Gastroesophageal sphincter (tissue), 4 donors: ENCODE data around the gene RPL36A. TPM values are rescaled to one million over a fixed set of nuclear protein-coding genes. Genes with fewer than 3 reads are reported as not detected.

Experiments used
- ATAC-seq: fragments of 150-250 bp; one replicate; pipeline ENCODE4 v1.9.1; 2016; ENCODE audit warnings: mild to moderate bottlenecking, moderate library complexity
- H3K27ac ChIP-seq, 4 donors: fragments of 200-600 bp; sonication (generic) in 3 of 4; 1 replicate in 3 of 4; 2 replicates in 1 of 4; pipeline ENCODE4 v1.5.1; 2016 to 2019
- H3K27me3 ChIP-seq: fragments of 200-600 bp; sonication (generic); one replicate; pipeline ENCODE4 v1.5.1; 2019
- H3K36me3 ChIP-seq, 2 donors: fragments of 200-600 bp; sonication (generic); one replicate each; pipeline ENCODE4 v1.5.1; 2019; ENCODE audit warnings: control low read depth in 1 of 2
- H3K4me1 ChIP-seq, 3 donors: fragments of 200-600 bp; sonication (generic); 1 replicate in 2 of 3; 2 replicates in 1 of 3; pipeline ENCODE4 v1.5.1; 2016 to 2019; ENCODE audit warnings: control low read depth in 2 of 3
- H3K4me3 ChIP-seq, 2 donors: fragments of 200-600 bp; sonication (generic); one replicate each; pipeline ENCODE4 v1.5.1; 2019; ENCODE audit warnings: mild to moderate bottlenecking in 1 of 2, moderate library complexity in 1 of 2
- H3K9me3 ChIP-seq, 3 donors: fragments of 200-600 bp; sonication (generic); one replicate each; pipeline ENCODE4 v1.5.1; 2017 to 2019; ENCODE audit warnings: control low read depth in 2 of 3
- EP300 ChIP-seq: sonication (generic); formaldehyde crosslinking; IDR thresholded peaks from one replicate; pipeline ENCODE4 v1.6.1; 2017; ENCODE audit warnings: antibody characterized with exemption, mild to moderate bottlenecking
- POLR2A ChIP-seq, 2 donors: fragments of 450-650 bp; IDR thresholded peaks; one replicate each; pipeline ENCODE4 v1.6.1; 2017; ENCODE audit warnings: antibody characterized with exemption in 2 of 2, mild to moderate bottlenecking in 2 of 2, moderate library complexity in 1 of 2
- POLR2AphosphoS5 ChIP-seq: sonication (generic); formaldehyde crosslinking; IDR thresholded peaks from one replicate; pipeline ENCODE4 v1.6.1; 2017; ENCODE audit warnings: antibody characterized with exemption
- WGBS, 2 donors: methylation state at CpG; one replicate each; pipeline ENCODE4 v1.1.5; 2018; ENCODE audit warnings: low coverage in 1 of 2; 5-methylcytosine and 5-hydroxymethylcytosine counted together
- total RNA-seq, 4 donors: library from RNA; depleted of rRNA; stranded (reverse); fragments of >200 nt; gene quantifications; one replicate each; pipeline ENCODE4 v1.1.0, GENCODE V29; 2016
- TF ChIP-seq, protein P1 (sequence below), 4 experiments: fragments of 200-600 bp in 2 of 4; fragments of 450-650 bp in 2 of 4; sonication (generic) in 1 of 4; IDR thresholded peaks; one replicate each; pipeline ENCODE4 v1.5.1; 2017 to 2019; ENCODE audit warnings: antibody characterized with exemption in 4 of 4, mild to moderate bottlenecking in 2 of 4, moderate library complexity in 2 of 4

The RPL36A gene
- total RNA-seq, 4 donors from 2014 or later: 629 to 1,573 (median 1,208) TPM

DNA sequence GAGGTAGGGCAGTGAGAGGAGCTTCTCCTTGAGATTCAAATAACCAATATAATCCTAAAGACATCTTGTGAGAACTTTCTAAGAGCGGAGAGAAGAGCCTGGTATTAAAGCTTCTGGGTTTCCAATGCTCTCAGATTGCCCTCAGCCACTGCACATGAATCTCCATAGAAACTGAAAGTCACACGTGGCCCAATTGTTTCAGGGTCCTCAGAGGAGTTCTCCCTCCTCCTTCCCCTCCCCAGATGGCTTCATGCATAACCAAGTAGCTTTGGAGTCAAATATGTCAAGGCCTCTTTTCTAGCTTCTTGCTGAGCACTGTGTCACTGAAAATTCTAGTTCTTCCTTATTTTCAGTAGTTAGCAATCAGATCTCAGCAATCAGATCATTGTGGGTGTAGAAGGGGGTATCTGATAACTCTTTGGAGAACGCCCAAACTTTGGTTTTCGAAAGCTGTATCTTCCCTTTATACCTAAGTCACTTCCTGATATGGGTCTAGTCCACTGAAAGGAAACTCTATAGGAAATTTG is 7.1 kb upstream of the RPL36A start:
- Histone ChIP-seq H3K36me3 (no peaks in the 10 kb centered on the region), H3K9me3 (no peaks in the 10 kb centered on the region), H3K4me1 (no peaks in the 10 kb centered on the region), H3K4me3 (no peak overlapping the region), H3K27me3 (no peaks in the 10 kb centered on the region), H3K27ac (no peak overlapping the region)
- TF ChIP-seq POLR2A (IDR thresholded peaks at IDR 0.05) (no peak), POLR2AphosphoS5 (no peak), EP300 (no peak)
- TF ChIP-seq, protein P1, sequence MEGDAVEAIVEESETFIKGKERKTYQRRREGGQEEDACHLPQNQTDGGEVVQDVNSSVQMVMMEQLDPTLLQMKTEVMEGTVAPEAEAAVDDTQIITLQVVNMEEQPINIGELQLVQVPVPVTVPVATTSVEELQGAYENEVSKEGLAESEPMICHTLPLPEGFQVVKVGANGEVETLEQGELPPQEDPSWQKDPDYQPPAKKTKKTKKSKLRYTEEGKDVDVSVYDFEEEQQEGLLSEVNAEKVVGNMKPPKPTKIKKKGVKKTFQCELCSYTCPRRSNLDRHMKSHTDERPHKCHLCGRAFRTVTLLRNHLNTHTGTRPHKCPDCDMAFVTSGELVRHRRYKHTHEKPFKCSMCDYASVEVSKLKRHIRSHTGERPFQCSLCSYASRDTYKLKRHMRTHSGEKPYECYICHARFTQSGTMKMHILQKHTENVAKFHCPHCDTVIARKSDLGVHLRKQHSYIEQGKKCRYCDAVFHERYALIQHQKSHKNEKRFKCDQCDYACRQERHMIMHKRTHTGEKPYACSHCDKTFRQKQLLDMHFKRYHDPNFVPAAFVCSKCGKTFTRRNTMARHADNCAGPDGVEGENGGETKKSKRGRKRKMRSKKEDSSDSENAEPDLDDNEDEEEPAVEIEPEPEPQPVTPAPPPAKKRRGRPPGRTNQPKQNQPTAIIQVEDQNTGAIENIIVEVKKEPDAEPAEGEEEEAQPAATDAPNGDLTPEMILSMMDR (IDR thresholded peaks at IDR 0.05): no peak
- 40 to 64% methylated on average over 1 to 4 of the region's 4 CpGs for WGBS, 2 donors
- ATAC-seq: no peak

DNA sequence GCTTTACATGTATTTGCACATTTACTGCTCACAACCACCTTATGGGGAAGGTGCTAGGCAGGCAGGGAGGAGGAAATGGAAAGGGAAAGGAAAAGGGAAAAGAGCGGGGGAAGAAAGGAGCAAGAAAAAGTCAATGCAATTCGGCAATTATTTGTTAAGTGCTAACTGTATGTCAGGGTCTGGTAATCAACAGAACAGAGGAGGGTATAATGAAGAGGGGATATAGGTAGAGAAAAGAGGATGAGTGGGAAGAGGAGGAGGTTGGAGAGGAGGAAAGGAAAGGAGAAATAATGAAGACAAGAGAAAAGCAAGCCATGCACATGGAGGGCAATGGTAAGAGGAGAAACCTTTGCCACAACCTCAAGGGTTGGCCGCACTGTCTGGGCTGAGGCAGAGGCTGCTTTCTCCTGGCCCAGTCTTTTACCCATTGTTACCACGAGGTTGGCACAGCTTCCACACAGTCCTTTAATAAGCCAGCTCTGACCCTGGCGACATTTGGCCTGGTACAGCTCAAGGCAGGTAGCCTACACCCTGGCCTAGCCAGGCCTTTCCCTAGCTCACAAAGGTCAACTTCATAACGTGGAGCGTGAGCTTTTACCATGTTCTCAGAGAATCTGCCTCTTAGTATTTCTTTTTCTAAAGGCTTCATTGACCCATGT is 5.7 kb upstream of the RPL36A start:
- ATAC-seq: no peak
- no peaks in the 10 kb centered on the region for H3K9me3 ChIP-seq
- no peaks in the 10 kb centered on the region for H3K36me3 ChIP-seq
- WGBS, 2 donors: 83 to 88% methylated on average over 3 to 7 of the region's 7 CpGs
- H3K27me3 ChIP-seq: no peaks in the 10 kb centered on the region
- no peak overlapping the region for H3K27ac ChIP-seq
- TF ChIP-seq EP300 (no peak), POLR2AphosphoS5 (no peak), POLR2A (IDR thresholded peaks at IDR 0.05) (no peak)
- TF ChIP-seq, protein P1 (IDR thresholded peaks at IDR 0.05): no peak
- H3K4me3 ChIP-seq: peak overlapping the region in 1 of 2 donors; percentile 6
- no peaks in the 10 kb centered on the region for H3K4me1 ChIP-seq

DNA sequence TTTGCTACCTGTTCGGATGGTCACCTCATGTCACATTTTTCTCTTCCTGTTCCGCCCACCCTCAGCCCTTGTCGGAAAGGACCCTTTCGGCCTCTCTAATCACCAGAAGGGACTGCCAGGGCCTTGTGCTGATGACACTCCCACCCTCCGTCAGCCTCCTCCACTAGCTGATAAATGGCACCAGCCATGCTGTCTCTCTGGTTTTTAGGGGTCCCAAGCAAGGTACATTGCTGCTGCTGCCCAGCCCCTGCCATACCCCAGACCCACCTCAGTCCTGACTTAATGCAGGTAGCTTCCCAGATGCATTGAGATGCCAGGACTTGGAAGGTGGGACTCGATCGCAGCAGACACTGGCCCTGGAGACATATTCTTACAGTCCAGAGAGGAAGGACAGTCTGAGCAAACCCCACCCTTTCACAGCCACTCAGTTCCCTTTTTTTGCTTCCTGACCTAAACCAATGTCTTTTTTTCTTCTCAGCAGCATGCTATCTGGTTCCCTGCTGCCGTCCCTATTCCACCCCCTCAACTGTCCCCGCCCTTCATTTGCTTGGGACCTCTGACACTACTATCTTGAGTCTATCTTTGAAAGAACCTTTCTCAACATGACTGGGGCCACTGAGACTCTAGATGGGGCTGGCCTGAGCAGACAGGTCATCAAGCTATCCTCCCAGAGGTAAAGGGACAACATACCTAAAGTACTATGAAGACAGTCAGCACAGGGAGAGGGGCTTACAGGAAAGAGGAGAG is 4.8 kb upstream of the RPL36A start, which contains the start of gene BTK:
TSS of gene BTK (minus strand) at position 397 of the 747 bp plus-strand sequence. CDS start 10,907 bp downstream, outside the sequence.
- Histone ChIP-seq H3K4me3 (peak within 1 kb of the TSS in 1 of 2 donors; percentile 6), H3K9me3 (no peaks in the 10 kb centered on the region), H3K4me1 (no peaks in the 10 kb centered on the region), H3K27ac (no peak within 1 kb of the TSS), H3K36me3 (no peaks in the 10 kb centered on the region), H3K27me3 (no peaks in the 10 kb centered on the region)
- no peak for TF ChIP-seq POLR2AphosphoS5
- TF ChIP-seq, protein P1 (IDR thresholded peaks at IDR 0.05): no peak
- TF ChIP-seq EP300: no peak
- TF ChIP-seq POLR2A (IDR thresholded peaks at IDR 0.05): no peak
- WGBS, 2 donors: 69 to 80% methylated on average over 1 to 7 of the region's 9 CpGs
- ATAC-seq: no peak

DNA sequence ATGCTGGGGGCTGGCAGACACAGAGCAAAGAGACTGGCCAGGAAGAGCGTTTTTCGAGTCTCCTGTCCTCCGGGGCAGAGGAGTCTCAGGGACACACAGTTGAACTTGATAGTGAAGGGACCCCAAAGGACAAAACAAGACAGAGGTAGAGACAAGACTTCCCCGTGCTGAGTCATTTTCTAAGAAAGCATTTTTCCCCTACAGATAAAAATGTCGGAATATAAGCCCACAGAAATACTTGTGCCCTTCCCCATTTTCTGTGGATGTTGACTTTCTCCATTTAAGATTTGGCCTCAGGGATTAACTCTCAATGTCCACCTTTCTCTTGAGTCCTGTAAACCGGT is 4.3 kb upstream of the RPL36A start:
- H3K4me3 ChIP-seq: no peak overlapping the region
- no peaks in the 10 kb centered on the region for H3K4me1 ChIP-seq
- H3K27ac ChIP-seq: no peak overlapping the region
- ATAC-seq: no peak
- H3K36me3 ChIP-seq: no peaks in the 10 kb centered on the region
- TF ChIP-seq POLR2AphosphoS5 (no peak), EP300 (no peak), POLR2A (IDR thresholded peaks at IDR 0.05) (no peak)
- TF ChIP-seq, protein P1 (IDR thresholded peaks at IDR 0.05): no peak
- no peaks in the 10 kb centered on the region for H3K9me3 ChIP-seq
- 34 to 69% methylated on average over 3 to 6 of the region's 6 CpGs for WGBS, 2 donors
- H3K27me3 ChIP-seq: no peaks in the 10 kb centered on the region
